Endothelial cell (in vitro differentiated cells): ENCODE data around the gene PDZRN4. TPM values are rescaled to one million over a fixed set of nuclear protein-coding genes. Genes with fewer than 3 reads are reported as not detected.

Experiments
- DNase-seq: peaks from one replicate; pipeline ENCODE4 v3.0.0; 2021; ENCODE audit warnings: low spot score
- H3K27ac Mint-ChIP-seq: one replicate; pipeline ENCODE4 v1.8.0; 2021; ENCODE audit warnings: mixed read lengths, inconsistent platforms; ENCODE audit not compliant: unreplicated experiment
- H3K27me3 Mint-ChIP-seq: one replicate; pipeline ENCODE4 v1.8.0; 2021; ENCODE audit warnings: mild to moderate bottlenecking, moderate library complexity, mixed read lengths, inconsistent platforms; ENCODE audit not compliant: unreplicated experiment
- H3K36me3 Mint-ChIP-seq: one replicate; pipeline ENCODE4 v1.8.0; 2021; ENCODE audit warnings: mild to moderate bottlenecking, low read depth, mixed read lengths, inconsistent platforms; ENCODE audit not compliant: unreplicated experiment
- H3K4me1 Mint-ChIP-seq: one replicate; pipeline ENCODE4 v1.8.0; 2021; ENCODE audit warnings: mild to moderate bottlenecking, mixed read lengths, inconsistent platforms; ENCODE audit not compliant: unreplicated experiment
- H3K4me3 Mint-ChIP-seq: one replicate; pipeline ENCODE4 v1.8.0; 2021; ENCODE audit warnings: mild to moderate bottlenecking, mixed read lengths, inconsistent platforms; ENCODE audit not compliant: unreplicated experiment
- H3K9me3 Mint-ChIP-seq: one replicate; pipeline ENCODE4 v1.8.0; 2021; ENCODE audit warnings: mixed read lengths, inconsistent platforms; ENCODE audit not compliant: unreplicated experiment
- total RNA-seq: library from RNA; stranded (reverse); fragmentation: NEBNext Ultra II Directional; extraction: Animal tissue kit (Norgen Biotek cat#: 25700); gene quantifications from one replicate; pipeline ENCODE4 v1.2.1, GENCODE V29; 2021; ENCODE audit not compliant: unreplicated experiment
- TF ChIP-seq, protein P1 (sequence below): fragments of 200-600 bp; sonication (generic); IDR thresholded peaks from one replicate; pipeline ENCODE4 v1.5.0; 2021; ENCODE audit warnings: antibody characterized with exemption; ENCODE audit not compliant: unreplicated experiment

Gene PDZRN4
- total RNA-seq, 1 donor from 2014 or later: not detected

DNA sequence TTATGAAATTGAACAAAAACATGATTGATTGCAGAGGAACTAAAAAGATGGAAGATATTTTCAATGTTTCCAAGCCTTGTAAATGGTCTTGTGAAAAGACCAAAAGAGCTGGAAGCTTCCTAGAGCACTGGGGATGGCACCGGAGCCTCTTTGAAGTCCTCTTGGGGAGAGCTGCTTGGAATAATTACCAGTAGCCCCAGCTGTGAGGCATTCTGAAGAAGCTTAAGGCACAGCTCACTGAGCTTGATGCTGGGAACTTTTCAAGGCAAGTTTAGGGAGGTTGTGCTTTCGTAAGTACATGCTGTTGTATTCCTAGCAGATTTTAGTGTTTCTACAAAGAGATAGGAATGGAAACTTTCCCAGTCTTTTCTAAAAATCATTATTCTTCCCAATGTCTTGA, 13.9 kb downstream of the PDZRN4 start:
- DNase-seq: no peak
- Mint-ChIP-seq H3K27ac (no peak overlapping the region), H3K36me3 (no peaks in the 10 kb centered on the region), H3K4me3 (no peak overlapping the region), H3K27me3 (no peaks in the 10 kb centered on the region), H3K9me3 (no peaks in the 10 kb centered on the region), H3K4me1 (no peaks in the 10 kb centered on the region)
- TF ChIP-seq, protein P1, sequence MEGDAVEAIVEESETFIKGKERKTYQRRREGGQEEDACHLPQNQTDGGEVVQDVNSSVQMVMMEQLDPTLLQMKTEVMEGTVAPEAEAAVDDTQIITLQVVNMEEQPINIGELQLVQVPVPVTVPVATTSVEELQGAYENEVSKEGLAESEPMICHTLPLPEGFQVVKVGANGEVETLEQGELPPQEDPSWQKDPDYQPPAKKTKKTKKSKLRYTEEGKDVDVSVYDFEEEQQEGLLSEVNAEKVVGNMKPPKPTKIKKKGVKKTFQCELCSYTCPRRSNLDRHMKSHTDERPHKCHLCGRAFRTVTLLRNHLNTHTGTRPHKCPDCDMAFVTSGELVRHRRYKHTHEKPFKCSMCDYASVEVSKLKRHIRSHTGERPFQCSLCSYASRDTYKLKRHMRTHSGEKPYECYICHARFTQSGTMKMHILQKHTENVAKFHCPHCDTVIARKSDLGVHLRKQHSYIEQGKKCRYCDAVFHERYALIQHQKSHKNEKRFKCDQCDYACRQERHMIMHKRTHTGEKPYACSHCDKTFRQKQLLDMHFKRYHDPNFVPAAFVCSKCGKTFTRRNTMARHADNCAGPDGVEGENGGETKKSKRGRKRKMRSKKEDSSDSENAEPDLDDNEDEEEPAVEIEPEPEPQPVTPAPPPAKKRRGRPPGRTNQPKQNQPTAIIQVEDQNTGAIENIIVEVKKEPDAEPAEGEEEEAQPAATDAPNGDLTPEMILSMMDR: no peak

DNA sequence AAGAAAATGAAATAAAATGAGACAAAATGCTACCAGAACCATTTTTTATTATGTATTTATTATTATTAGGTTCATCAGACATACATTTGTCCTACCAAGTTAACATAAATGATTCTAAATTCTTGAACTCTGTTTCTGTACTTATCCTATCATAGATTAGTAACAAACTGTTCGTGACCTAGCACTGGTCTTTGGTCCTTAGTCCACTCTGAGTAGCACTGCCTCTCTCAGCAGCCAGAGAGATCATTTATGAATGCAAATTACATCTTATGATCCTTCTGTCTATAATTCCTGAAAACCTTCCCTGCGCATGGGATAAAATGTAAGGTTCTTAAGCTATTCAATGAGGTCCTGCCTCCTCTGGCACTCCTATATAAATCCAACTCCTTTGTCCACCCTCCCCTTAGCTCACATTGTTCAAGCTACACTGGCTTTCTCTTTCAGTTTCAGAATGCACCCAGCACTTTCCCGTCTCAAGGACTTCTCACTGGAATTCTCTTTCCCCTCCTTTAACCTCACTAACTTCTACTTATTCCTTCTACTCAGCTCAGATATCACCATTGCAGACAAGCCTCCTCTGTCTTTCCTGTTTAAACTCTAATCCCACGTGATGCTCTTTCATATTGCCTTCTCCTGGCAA, 17.1 kb downstream of the PDZRN4 start:
- H3K27ac Mint-ChIP-seq: no peak overlapping the region
- H3K9me3 Mint-ChIP-seq: no peaks in the 10 kb centered on the region
- H3K4me3 Mint-ChIP-seq: no peak overlapping the region
- H3K36me3 Mint-ChIP-seq: no peaks in the 10 kb centered on the region
- TF ChIP-seq, protein P1: no peak
- DNase-seq: no peak
- no peaks in the 10 kb centered on the region for H3K27me3 Mint-ChIP-seq
- no peaks in the 10 kb centered on the region for H3K4me1 Mint-ChIP-seq

DNA sequence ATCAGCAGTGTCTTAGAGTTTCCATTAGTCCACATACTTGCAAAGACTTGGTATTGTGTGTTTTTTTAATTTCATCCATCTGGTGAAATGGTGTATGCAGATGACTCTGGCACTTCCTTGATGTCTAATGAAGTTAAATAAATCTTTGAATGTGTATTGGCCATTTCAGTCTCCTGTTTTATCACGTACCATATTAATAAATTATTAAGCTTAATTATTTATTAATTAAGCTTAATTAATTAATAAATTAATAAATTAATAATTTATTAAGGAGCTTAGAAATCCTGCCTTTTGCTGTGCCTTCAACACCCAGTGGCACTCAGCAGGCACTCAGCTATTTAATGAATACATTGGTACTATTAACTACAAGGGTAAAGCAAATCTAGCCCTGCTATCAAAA, 18.2 kb downstream of the PDZRN4 start:
- no peaks in the 10 kb centered on the region for H3K9me3 Mint-ChIP-seq
- no peaks in the 10 kb centered on the region for H3K27me3 Mint-ChIP-seq
- no peaks in the 10 kb centered on the region for H3K4me1 Mint-ChIP-seq
- no peak for DNase-seq
- TF ChIP-seq, protein P1: no peak
- H3K4me3 Mint-ChIP-seq: no peak overlapping the region
- no peak overlapping the region for H3K27ac Mint-ChIP-seq
- H3K36me3 Mint-ChIP-seq: no peaks in the 10 kb centered on the region

DNA sequence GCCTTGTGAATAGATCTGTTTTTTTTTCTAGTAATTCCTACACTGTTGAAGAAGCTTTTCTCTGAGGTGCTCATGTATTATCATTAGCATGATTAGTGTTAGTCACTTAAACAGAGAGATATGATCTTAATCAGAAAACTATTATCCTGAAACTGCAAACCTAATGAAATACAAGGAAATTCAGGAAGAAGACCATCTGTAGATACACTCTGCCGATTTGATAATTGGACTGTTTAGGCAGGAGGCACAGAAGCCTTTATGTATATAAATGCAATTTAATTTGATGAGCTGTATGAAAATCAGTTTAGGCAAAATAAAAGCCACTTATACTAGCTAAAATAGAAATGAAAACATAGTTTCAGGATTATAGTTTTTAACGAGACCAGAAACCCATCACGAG, 23.3 kb downstream of the PDZRN4 start:
- TF ChIP-seq, protein P1: no peak
- Mint-ChIP-seq H3K9me3 (no peaks in the 10 kb centered on the region), H3K27me3 (no peaks in the 10 kb centered on the region), H3K4me3 (no peak overlapping the region), H3K4me1 (no peaks in the 10 kb centered on the region), H3K27ac (no peak overlapping the region), H3K36me3 (no peaks in the 10 kb centered on the region)
- no peak for DNase-seq

DNA sequence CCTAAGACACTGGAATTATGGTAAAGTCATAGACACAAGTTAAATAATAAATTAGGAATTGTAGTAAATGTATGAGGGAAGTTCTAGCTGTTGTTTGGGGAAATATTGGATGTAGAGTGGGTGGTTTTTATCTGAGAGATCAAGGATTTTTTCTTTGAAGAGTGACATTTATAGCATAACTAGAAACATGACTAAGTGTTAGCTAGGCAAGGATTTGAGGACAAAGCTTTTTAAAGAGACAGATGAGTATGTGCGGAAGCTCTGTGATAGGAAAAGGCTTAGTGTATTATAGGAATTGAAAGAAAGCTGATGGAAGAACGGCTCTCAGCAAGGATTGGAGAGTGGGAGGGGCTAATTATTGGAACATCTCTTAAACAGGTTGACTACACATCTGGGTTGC, 24.5 kb downstream of the PDZRN4 start:
- no peaks in the 10 kb centered on the region for H3K36me3 Mint-ChIP-seq
- no peaks in the 10 kb centered on the region for H3K27me3 Mint-ChIP-seq
- H3K9me3 Mint-ChIP-seq: no peaks in the 10 kb centered on the region
- H3K4me3 Mint-ChIP-seq: no peak overlapping the region
- no peak for DNase-seq
- H3K27ac Mint-ChIP-seq: no peak overlapping the region
- TF ChIP-seq, protein P1: no peak
- H3K4me1 Mint-ChIP-seq: no peaks in the 10 kb centered on the region
